ENCODE measurements around the gene NCKAP5.

Gene NCKAP5

GRCh38 chr2:132902626-132903025 is 665.6 kb downstream of the NCKAP5 start:
- DNase-seq (ENCODE audit: low spot score) (no peak), FAIRE-seq (peak; percentile 30)

GRCh38 chr2:132901661-132902060 is 666.6 kb downstream of the NCKAP5 start:
- FAIRE-seq, result no peak
- no peak for DNase-seq (ENCODE audit: low spot score)

- DNase-seq (ENCODE audit: low spot score), result no peak
- FAIRE-seq, result no peak
Observed at GRCh38 chr2:132897111-132897510, 671.2 kb downstream of the NCKAP5 start.

GRCh38 chr2:132896073-132896472 is 672.2 kb downstream of the NCKAP5 start:
- DNase-seq (ENCODE audit: low spot score) (no peak), FAIRE-seq (no peak)

- DNase-seq (ENCODE audit: low spot score), result no peak
- no peak for FAIRE-seq
Observed at GRCh38 chr2:132891498-132891897, 676.8 kb downstream of the NCKAP5 start.

GRCh38 chr2:132886574-132886973 is 681.7 kb downstream of the NCKAP5 start:
- DNase-seq (ENCODE audit: low spot score) (no peak), FAIRE-seq (no peak)

- no peak for DNase-seq (ENCODE audit: low spot score)
- no peak for FAIRE-seq
Observed at GRCh38 chr2:132884705-132885104, 683.6 kb downstream of the NCKAP5 start.

- FAIRE-seq, result no peak
- no peak for DNase-seq (ENCODE audit: low spot score)
Observed at GRCh38 chr2:132884292-132884691, 684.0 kb downstream of the NCKAP5 start.

GRCh38 chr2:132883430-132883829 is 684.8 kb downstream of the NCKAP5 start:
- DNase-seq (ENCODE audit: low spot score) (no peak), FAIRE-seq (no peak)

- FAIRE-seq, result no peak
- DNase-seq (ENCODE audit: low spot score), result no peak
Observed at GRCh38 chr2:132881546-132881945, 686.7 kb downstream of the NCKAP5 start.

- FAIRE-seq, result no peak
Observed at GRCh38 chr2:132877923-132878322, 690.3 kb downstream of the NCKAP5 start.

GRCh38 chr2:132876745-132877391 is 691.4 kb downstream of the NCKAP5 start:
- DNase-seq (ENCODE audit: low spot score) (no peak), FAIRE-seq (no peak)

More at GRCh38 chr2:132877923-132878322, 690.3 kb downstream of the NCKAP5 start:
- DNase-seq (ENCODE audit: low spot score), result no peak

- FAIRE-seq (no peak), DNase-seq (ENCODE audit: low spot score) (no peak)
Observed at GRCh38 chr2:132875193-132875592, 693.1 kb downstream of the NCKAP5 start.

- DNase-seq (ENCODE audit: low spot score), result no peak
- FAIRE-seq, result no peak
Observed at GRCh38 chr2:132873738-132874137, 694.5 kb downstream of the NCKAP5 start.

- DNase-seq (ENCODE audit: low spot score) (no peak), FAIRE-seq (no peak)
Observed at GRCh38 chr2:132871831-132872230, 696.4 kb downstream of the NCKAP5 start.

- FAIRE-seq, result no peak
- no peak for DNase-seq (ENCODE audit: low spot score)
Observed at GRCh38 chr2:132863961-132864360, 704.3 kb downstream of the NCKAP5 start.

GRCh38 chr2:132860220-132860619 is 708.0 kb downstream of the NCKAP5 start:
- no peak for FAIRE-seq
- no peak for DNase-seq (ENCODE audit: low spot score)

- FAIRE-seq, result no peak
- no peak for DNase-seq (ENCODE audit: low spot score)
Observed at GRCh38 chr2:132859590-132859989, 708.7 kb downstream of the NCKAP5 start.

GRCh38 chr2:132857319-132857718 is 710.9 kb downstream of the NCKAP5 start:
- FAIRE-seq (no peak), DNase-seq (ENCODE audit: low spot score) (no peak)

- FAIRE-seq (no peak), DNase-seq (ENCODE audit: low spot score) (no peak)
Observed at GRCh38 chr2:132850688-132851087, 717.6 kb downstream of the NCKAP5 start.

- FAIRE-seq (no peak), DNase-seq (ENCODE audit: low spot score) (no peak)
Observed at GRCh38 chr2:132849118-132849517, 719.1 kb downstream of the NCKAP5 start.

- DNase-seq (ENCODE audit: low spot score), result no peak
- no peak for FAIRE-seq
Observed at GRCh38 chr2:132845339-132845738, 722.9 kb downstream of the NCKAP5 start.

GRCh38 chr2:132844585-132844984 is 723.7 kb downstream of the NCKAP5 start:
- FAIRE-seq (no peak), DNase-seq (ENCODE audit: low spot score) (no peak)

GRCh38 chr2:132837769-132838168 is 730.5 kb downstream of the NCKAP5 start:
- DNase-seq (ENCODE audit: low spot score) (no peak), FAIRE-seq (no peak)

All from urothelium cell line (cell line).